Fibroblast of pulmonary artery (primary cell): ENCODE data around the gene PGK2.

ENCODE experiments used
- DNase-seq: peaks from one replicate; pipeline ENCODE4 v3.0.0-alpha.2; 2010; ENCODE audit warnings: low read depth
- H3K4me3 ChIP-seq: replicated peaks from 2 replicates; pipeline ENCODE4 v1.5.1; 2011; ENCODE audit warnings: low read depth, mild to moderate bottlenecking, control low read depth, low read length, moderate library complexity
- CTCF ChIP-seq: IDR thresholded peaks from 2 replicates; pipeline ENCODE4 v1.5.1; 2011; ENCODE audit warnings: mild to moderate bottlenecking, control low read depth, low read length, inconsistent platforms; ENCODE audit errors: missing control alignments

Gene PGK2

GRCh38 chr6:49743429-49743828 lies 43.7 kb downstream of the PGK2 start:
- TF ChIP-seq CTCF = no peak
- no peak for DNase-seq
- H3K4me3 ChIP-seq = no peak overlapping the region

- H3K4me3 ChIP-seq = no peak overlapping the region
- no peak for DNase-seq
- no peak for TF ChIP-seq CTCF
Observed at GRCh38 chr6:49739423-49739822, 47.7 kb downstream of the PGK2 start.

GRCh38 chr6:49736017-49736508 lies 51.0 kb downstream of the PGK2 start:
- H3K4me3 ChIP-seq = no peak overlapping the region
- no peak for DNase-seq
- no peak for TF ChIP-seq CTCF
